ENCODE measurements around the gene SMIM33. TPM values are rescaled to one million over a fixed set of nuclear protein-coding genes. Genes with fewer than 3 reads are reported as not detected.

Gene SMIM33
- total and polyA plus RNA-seq, 9 of the 15 experiments (the other 6 are each of a cell fraction or from before 2014, with no cell fraction given) = not detected

DNA sequence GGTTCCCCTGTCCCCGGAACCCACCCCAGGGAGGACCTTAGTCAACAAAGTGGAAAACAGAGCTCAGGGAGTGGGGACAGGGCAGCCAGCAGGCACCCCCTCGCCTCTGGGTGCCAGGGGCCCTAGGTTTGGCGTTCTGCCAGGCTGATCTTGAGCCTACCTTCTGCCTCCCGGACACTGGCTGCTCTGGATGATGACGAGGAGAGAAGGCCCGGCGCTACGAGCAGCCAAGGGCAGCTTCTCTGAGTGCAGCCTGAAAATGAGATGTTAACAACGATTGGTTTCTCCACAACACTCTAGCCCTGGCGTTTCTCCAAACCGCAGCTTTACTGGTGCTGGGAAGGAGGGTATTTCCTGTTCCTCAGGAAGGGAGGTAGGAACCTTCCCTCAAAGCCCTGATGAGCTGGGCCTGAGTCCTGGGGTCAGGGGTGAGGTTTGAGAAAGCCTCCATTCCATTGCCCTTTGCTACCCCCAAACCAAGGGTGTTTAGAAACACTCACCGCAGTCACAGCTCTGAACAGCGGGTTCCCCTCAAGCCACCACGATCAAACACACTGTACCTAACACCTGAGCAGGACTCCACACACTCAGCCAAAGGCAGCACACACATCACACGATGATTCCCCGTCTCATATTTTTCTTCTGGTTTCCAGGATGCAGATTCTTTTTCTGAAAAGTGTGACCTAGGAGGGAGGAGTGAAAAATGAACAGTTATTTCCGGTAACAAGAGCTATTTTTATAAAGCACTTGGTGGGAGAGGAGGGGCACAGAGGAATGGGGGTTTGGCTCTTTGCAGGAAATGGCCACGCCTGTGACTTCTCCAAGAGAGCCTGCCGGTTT, 11.5 kb downstream of the SMIM33 start, which contains the start of gene STING1 (continued):
- TF ChIP-seq, protein P1, sequence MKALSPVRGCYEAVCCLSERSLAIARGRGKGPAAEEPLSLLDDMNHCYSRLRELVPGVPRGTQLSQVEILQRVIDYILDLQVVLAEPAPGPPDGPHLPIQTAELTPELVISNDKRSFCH (CRISPR knock-in tag; IDR thresholded peaks at IDR 0.05) = no peak
- TF ChIP-seq, protein P1 (tag; IDR thresholded peaks at IDR 0.05) = peak; percentile 69
- TF ChIP-seq, protein P2, sequence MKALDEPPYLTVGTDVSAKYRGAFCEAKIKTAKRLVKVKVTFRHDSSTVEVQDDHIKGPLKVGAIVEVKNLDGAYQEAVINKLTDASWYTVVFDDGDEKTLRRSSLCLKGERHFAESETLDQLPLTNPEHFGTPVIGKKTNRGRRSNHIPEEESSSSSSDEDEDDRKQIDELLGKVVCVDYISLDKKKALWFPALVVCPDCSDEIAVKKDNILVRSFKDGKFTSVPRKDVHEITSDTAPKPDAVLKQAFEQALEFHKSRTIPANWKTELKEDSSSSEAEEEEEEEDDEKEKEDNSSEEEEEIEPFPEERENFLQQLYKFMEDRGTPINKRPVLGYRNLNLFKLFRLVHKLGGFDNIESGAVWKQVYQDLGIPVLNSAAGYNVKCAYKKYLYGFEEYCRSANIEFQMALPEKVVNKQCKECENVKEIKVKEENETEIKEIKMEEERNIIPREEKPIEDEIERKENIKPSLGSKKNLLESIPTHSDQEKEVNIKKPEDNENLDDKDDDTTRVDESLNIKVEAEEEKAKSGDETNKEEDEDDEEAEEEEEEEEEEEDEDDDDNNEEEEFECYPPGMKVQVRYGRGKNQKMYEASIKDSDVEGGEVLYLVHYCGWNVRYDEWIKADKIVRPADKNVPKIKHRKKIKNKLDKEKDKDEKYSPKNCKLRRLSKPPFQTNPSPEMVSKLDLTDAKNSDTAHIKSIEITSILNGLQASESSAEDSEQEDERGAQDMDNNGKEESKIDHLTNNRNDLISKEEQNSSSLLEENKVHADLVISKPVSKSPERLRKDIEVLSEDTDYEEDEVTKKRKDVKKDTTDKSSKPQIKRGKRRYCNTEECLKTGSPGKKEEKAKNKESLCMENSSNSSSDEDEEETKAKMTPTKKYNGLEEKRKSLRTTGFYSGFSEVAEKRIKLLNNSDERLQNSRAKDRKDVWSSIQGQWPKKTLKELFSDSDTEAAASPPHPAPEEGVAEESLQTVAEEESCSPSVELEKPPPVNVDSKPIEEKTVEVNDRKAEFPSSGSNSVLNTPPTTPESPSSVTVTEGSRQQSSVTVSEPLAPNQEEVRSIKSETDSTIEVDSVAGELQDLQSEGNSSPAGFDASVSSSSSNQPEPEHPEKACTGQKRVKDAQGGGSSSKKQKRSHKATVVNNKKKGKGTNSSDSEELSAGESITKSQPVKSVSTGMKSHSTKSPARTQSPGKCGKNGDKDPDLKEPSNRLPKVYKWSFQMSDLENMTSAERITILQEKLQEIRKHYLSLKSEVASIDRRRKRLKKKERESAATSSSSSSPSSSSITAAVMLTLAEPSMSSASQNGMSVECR (CRISPR knock-in tag; IDR thresholded peaks at IDR 0.05) = no peak
- TF ChIP-seq ZNF41 (CRISPR knock-in tag; conservative IDR thresholded peaks at IDR 0.05) = peak; percentile 32; the same call in 1 of the 2 replicates
- no peak for TF ChIP-seq NR4A1 (CRISPR knock-in tag; IDR thresholded peaks at IDR 0.05)
- TF ChIP-seq NR4A1 (tag; IDR thresholded peaks at IDR 0.05) = peak; percentile 76; the same call in 1 of the 2 replicates
- no peak; the same call in 1 of the 2 replicates for TF ChIP-seq ZNF445 (CRISPR knock-in tag; IDR thresholded peaks at IDR 0.05; ENCODE audit: low read depth)
- no peak; the same call in 1 of the 2 replicates for TF ChIP-seq EHMT2 (IDR thresholded peaks at IDR 0.05)
- TF ChIP-seq GATAD2A (IDR thresholded peaks at IDR 0.05) = 0 out of 2 replicates have a peak, but pooled peaks have one; percentile 38
- TF ChIP-seq SLC30A9 (CRISPR knock-in tag; IDR thresholded peaks at IDR 0.05) = no peak
- no peak for TF ChIP-seq MCM2 (IDR thresholded peaks at IDR 0.05; ENCODE audit: low read depth)
- TF ChIP-seq ZNF184 (CRISPR knock-in tag; IDR thresholded peaks at IDR 0.05) = no peak
- TF ChIP-seq ZC3H11A (IDR thresholded peaks at IDR 0.05; ENCODE audit: low read depth, low read length) = no peak
- TF ChIP-seq, protein P3, sequence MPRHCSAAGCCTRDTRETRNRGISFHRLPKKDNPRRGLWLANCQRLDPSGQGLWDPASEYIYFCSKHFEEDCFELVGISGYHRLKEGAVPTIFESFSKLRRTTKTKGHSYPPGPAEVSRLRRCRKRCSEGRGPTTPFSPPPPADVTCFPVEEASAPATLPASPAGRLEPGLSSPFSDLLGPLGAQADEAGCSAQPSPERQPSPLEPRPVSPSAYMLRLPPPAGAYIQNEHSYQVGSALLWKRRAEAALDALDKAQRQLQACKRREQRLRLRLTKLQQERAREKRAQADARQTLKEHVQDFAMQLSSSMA (CRISPR knock-in tag; IDR thresholded peaks at IDR 0.05) = no peak
- TF ChIP-seq IFI16 (CRISPR knock-in tag; IDR thresholded peaks at IDR 0.05) = no peak
- TF ChIP-seq ZNF133 (CRISPR knock-in tag; IDR thresholded peaks at IDR 0.05) = no peak
- peak; percentile 85 for TF ChIP-seq CBFB (CRISPR knock-in tag; IDR thresholded peaks at IDR 0.05)
- TF ChIP-seq, protein P4, sequence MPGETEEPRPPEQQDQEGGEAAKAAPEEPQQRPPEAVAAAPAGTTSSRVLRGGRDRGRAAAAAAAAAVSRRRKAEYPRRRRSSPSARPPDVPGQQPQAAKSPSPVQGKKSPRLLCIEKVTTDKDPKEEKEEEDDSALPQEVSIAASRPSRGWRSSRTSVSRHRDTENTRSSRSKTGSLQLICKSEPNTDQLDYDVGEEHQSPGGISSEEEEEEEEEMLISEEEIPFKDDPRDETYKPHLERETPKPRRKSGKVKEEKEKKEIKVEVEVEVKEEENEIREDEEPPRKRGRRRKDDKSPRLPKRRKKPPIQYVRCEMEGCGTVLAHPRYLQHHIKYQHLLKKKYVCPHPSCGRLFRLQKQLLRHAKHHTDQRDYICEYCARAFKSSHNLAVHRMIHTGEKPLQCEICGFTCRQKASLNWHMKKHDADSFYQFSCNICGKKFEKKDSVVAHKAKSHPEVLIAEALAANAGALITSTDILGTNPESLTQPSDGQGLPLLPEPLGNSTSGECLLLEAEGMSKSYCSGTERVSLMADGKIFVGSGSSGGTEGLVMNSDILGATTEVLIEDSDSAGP (CRISPR knock-in tag; IDR thresholded peaks at IDR 0.05) = no peak
- TF ChIP-seq, protein P5, sequence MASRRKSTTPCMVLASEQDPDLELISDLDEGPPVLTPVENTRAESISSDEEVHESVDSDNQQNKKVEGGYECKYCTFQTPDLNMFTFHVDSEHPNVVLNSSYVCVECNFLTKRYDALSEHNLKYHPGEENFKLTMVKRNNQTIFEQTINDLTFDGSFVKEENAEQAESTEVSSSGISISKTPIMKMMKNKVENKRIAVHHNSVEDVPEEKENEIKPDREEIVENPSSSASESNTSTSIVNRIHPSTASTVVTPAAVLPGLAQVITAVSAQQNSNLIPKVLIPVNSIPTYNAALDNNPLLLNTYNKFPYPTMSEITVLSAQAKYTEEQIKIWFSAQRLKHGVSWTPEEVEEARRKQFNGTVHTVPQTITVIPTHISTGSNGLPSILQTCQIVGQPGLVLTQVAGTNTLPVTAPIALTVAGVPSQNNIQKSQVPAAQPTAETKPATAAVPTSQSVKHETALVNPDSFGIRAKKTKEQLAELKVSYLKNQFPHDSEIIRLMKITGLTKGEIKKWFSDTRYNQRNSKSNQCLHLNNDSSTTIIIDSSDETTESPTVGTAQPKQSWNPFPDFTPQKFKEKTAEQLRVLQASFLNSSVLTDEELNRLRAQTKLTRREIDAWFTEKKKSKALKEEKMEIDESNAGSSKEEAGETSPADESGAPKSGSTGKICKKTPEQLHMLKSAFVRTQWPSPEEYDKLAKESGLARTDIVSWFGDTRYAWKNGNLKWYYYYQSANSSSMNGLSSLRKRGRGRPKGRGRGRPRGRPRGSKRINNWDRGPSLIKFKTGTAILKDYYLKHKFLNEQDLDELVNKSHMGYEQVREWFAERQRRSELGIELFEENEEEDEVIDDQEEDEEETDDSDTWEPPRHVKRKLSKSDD (conservative IDR thresholded peaks at IDR 0.05; ENCODE audit: low read length) = peak; percentile 86; the same call in 1 of the 2 replicates

All from K562 (cell line).